GM19455 (cell line): ENCODE data around the gene DKK3.

Experiments used
- ATAC-seq: cut with Tn5 transposase; IDR thresholded peaks from one replicate; pipeline ENCODE4 v1.9.1; 2021; ENCODE audit not compliant: unreplicated experiment

DKK3 gene

GRCh38 chr11:12031856-12032544 lies 23.6 kb upstream of the DKK3 start:
- no peak for ATAC-seq

DNA sequence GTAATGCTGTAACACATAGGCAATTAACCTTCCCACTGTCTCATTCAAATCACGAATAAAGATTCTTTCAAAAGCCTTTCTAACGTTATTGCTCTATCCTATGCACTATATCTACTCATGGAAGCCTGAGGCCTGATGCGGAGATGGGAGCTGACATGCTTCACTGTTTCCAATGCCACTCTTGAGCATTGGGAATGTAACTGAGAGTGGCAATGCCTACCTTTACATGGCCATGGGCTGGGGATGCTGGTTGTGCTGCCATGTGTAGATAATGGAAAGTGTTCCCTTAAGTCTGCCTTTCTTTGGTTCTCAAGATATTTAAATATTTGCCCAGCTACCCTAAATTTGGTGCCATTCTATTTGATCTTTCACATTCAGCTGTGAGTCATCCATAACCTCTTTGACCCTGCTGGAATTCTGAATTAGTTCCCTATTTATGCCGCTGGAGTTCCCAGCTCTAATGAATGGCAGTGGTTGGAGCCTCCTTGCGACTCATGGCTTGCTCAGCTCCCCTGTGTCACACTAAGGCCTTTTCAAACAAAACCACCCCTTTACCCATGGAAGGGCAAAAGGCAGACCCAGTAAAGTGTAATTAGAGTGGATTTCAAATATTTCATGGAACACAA lies 21.4 kb upstream of the DKK3 start:
- ATAC-seq = no peak

- no peak for ATAC-seq
These were observed 20.7 kb upstream of the DKK3 start for GRCh38 chr11:12029119-12029518.

DNA sequence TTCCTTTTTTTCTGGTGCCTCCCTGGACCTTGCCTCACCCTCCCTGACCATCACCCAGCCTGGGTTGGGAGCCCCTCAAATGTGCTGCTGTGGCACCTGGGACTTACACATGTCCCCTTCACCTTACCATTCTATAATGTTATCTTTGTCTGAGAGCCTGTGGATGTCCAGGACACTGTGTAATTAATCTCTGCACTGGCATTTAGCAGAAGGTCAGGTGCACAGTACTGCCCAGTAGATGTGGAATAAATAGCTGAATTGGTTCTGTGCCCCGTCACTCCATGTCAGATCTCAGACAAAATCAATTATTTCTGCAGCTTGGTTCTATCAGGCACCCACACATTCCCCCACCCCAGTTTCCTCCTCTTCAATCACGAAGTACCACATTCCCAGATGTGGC lies 19.9 kb upstream of the DKK3 start:
- no peak for ATAC-seq

- ATAC-seq = no peak
These were observed 18.1 kb upstream of the DKK3 start for GRCh38 chr11:12026331-12027211.

DNA sequence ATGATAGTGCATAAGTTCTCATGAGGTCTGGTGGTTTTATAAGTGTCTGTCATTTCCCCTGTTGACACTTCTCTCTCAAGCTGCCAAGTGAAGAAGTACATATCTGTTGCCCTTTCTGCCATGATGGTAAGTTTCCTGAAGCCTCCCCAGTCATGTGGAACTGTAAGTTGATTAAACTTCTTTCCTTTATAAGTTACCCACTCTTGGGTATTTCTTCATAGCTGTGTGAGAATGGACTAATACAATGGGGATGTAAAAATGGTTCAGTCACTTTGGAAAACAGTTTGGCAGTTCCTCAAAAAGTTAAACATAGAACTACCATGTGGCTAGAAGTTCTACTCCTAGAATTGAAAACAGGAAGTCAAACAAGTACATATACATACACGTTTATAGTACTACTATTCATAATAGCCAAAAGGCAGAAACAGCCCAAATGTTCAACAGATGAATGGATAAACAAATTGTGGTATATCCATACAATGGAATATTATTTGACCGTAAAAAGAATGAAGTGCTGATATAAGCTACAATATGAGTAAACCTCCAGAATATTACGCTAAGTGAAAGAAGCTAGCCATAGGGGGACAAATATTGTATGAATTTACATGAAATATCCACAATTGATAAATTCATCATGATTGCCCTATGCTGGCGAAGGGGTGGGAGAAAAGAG lies 16.0 kb upstream of the DKK3 start:
- no peak for ATAC-seq

DNA sequence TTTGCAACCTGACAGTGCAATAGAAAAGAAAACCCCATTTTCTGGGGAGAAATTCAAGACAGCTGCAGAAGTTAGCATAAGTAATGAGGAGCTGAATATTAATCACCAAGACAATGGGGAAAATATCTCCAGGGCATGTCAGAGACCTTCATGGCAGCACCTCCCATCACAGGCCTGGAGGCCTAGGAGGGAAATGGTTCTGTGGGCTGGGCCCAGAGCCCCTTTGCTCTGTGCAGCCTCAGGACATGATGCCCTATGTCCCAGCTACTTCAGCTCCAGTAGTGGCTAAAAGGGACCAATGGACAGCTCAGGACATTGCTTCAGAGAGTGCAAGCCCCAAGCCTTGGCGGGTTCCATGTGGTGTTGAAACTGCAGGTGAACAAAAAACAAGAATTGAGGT lies 14.6 kb upstream of the DKK3 start:
- ATAC-seq = no peak

DNA sequence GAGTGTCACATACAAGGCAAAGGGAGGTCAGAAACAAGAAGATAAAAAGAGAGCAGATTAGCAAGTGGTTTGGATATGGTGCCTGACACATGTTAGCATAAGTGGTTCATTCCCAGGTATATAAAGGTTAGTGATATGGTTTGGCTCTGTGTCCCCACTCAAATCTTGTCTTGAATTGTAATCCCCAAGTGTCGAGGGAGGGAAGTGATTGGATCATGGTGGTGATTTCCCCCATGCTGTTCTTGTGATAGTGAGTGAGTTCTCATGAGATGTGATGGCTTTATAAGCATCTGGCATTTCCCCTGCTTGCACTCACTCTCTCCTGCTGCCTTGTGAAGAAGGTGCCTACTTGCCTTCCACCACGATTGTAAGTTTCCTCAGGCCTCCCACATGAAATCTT lies 12.1 kb upstream of the DKK3 start:
- no peak for ATAC-seq

GRCh38 chr11:12019866-12020416 lies 11.5 kb upstream of the DKK3 start:
- no peak for ATAC-seq

GRCh38 chr11:12019337-12019736 lies 10.9 kb upstream of the DKK3 start:
- ATAC-seq = no peak

GRCh38 chr11:12017865-12018453 lies 9.5 kb upstream of the DKK3 start:
- no peak for ATAC-seq

- no peak for ATAC-seq
These were observed 8.8 kb upstream of the DKK3 start for GRCh38 chr11:12017243-12017678.

DNA sequence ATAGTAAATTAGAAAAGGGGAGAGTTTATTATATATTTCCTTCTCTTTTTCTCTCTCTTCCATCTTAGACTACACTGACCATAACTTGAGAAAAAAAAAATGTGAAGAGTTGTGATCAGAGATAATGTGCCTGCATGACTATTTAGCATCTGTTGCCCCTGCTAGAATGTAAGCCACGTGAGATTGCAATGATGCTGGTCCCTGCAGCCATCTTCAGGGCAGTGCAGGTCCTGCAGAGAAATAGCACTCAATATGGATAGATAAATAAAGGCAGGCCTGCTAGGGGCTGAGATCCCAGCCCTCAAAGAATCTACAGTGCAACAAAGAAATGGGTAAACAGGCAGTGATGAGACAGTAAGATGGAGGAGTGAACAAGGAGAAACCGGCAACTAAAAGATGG lies 7.8 kb upstream of the DKK3 start:
- ATAC-seq = no peak

- no peak for ATAC-seq
These were observed 7.1 kb upstream of the DKK3 start for GRCh38 chr11:12015486-12015885.

- no peak for ATAC-seq
These were observed 5.4 kb upstream of the DKK3 start for GRCh38 chr11:12013781-12014180.

GRCh38 chr11:12009617-12010321 lies 1.3 kb upstream of the DKK3 start:
- no peak for ATAC-seq

- ATAC-seq = no peak
These were observed 577 bp upstream of the DKK3 start for GRCh38 chr11:12008790-12009616.

GRCh38 chr11:12007230-12007593 lies 1.2 kb downstream of the DKK3 start:
- no peak for ATAC-seq

DNA sequence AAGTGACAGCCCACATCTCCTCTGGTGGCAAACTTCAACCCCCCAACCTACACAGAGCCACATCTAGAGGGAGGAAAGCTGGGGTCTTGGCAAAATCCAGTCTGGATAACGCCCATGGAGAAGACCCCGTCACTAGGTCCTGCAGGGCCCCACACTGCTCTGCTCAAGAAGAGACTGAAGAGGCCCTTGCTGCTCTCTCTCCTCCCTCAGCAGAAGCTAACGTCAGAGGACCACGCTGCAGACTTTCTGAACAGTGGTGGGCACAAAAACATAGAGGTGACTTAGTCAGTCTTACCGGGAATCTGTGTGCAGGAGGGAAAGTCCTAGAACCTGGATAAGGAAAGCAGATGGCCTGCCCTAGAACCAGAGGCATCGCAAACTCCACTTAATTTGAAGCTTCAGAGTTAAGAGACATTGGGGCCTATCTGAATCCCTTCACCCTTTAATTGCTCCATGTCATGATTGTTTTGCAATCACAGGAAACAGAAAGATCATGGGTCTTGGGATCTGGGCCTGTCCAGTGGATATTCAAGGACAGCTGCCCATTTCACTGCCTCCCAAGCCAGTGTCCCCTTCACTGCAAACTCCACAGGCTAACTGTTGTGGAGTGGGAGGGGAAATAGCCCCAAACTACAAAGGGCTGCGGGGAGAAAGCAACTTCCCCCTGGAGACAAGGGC lies 1.7 kb downstream of the DKK3 start:
- no peak for ATAC-seq
